ENCODE results near the gene PDE8A.
"Not testable (repeated sequence)": the region's sequence is repeated elsewhere in the genome, so short reads cannot be mapped to it uniquely, and the experiment has no call there.

The PDE8A gene

DNA sequence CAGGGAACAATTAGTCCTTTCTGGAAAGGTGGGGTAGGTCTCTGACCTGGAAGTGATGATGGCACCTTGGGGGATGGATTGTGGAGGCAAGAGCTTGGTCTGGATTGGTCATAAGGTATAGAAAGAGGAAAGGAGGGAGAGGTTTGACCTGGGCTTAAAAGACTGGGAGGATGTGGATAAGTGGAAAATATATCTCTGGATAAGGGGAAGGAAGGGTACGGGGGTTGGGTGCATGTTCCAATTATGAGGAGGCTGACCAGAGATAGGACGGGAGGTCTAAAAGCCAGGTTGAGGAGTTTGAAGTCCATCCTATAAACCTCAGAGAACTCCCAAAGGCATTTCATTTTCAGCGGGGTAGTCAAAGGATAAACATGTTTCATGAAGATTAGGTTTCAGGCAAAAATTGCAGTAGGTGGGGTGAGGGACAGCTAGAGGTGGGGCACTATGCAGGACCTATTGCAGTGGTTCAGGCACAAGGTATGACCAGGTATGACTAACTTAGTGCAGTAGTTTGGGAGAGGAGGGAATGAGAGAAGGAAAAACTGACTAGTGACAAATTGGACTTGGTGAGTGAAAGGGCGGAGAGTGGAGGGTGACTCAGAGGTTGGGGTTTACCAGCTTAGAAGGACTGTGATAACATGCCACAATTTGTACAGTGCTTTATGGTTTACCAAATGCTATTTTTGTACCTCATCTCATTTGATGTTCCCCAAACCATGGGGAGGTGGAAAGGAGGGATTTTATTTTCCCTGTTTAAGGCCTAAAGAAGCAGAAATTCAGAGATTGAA, 10.7 kb downstream of the PDE8A start:
- H3K9me3 ChIP-seq (ENCODE audit: control insufficient read depth, low read length), result no peaks in the 10 kb centered on the region
- no peaks in the 10 kb centered on the region for H3K27me3 ChIP-seq (replicated peaks; ENCODE audit: control insufficient read depth, insufficient read depth, low read length)
- H3K4me3 ChIP-seq (ENCODE audit: low read length), result no peak overlapping the region
- peak; percentile 75 for DNase-seq (ENCODE audit: low read depth)
- H3K4me1 ChIP-seq (ENCODE audit: control insufficient read depth, insufficient read depth, low read length), result peaks cover 43% of the 10 kb centered on the region
- H3K36me3 ChIP-seq (ENCODE audit: control insufficient read depth, insufficient read depth, low read length, severe bottlenecking), result no peaks in the 10 kb centered on the region
- H3K9ac ChIP-seq (ENCODE audit: low read length), result no peak overlapping the region

GRCh38 chr15:84996055-84996454, 14.4 kb downstream of the PDE8A start:
- Histone ChIP-seq H3K9me3 (ENCODE audit: control insufficient read depth, low read length) (no peaks in the 10 kb centered on the region), H3K9ac (ENCODE audit: low read length) (no peak overlapping the region), H3K36me3 (ENCODE audit: control insufficient read depth, insufficient read depth, low read length, severe bottlenecking) (no peaks in the 10 kb centered on the region), H3K4me1 (ENCODE audit: control insufficient read depth, insufficient read depth, low read length) (peaks cover 34% of the 10 kb centered on the region), H3K27me3 (replicated peaks; ENCODE audit: control insufficient read depth, insufficient read depth, low read length) (no peaks in the 10 kb centered on the region), H3K4me3 (ENCODE audit: low read length) (no peak overlapping the region)
- DNase-seq (ENCODE audit: low read depth), result no peak

DNA sequence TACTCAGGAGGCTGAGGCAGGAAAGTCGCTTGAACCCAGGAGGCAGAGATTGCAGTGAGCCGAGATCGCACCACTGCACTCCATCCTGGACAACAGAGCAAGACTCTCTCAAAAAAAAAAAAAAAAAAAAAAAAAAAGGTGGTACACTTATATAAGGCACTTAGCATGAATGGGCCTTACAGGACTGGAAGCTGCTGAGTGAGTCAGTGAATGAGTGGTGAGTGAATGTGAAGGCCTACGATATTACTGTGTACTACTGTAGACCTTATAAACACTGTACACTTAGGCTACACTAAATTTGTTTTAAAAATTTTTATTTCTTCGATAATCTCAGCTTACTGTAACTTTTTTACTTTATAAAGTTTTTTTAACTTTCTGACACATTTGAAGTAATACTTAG, 15.1 kb downstream of the PDE8A start:
- not testable (repeated sequence) for H3K36me3 ChIP-seq (ENCODE audit: control insufficient read depth, insufficient read depth, low read length, severe bottlenecking); H3K4me3 ChIP-seq (ENCODE audit: low read length); DNase-seq (ENCODE audit: low read depth); H3K9me3 ChIP-seq (ENCODE audit: control insufficient read depth, low read length); H3K9ac ChIP-seq (ENCODE audit: low read length); H3K27me3 ChIP-seq (replicated peaks; ENCODE audit: control insufficient read depth, insufficient read depth, low read length)
- H3K4me1 ChIP-seq (ENCODE audit: control insufficient read depth, insufficient read depth, low read length), result peaks cover 37% of the 10 kb centered on the region

- H3K4me3 ChIP-seq (ENCODE audit: low read length); DNase-seq (ENCODE audit: low read depth); H3K9me3 ChIP-seq (ENCODE audit: control insufficient read depth, low read length); H3K9ac ChIP-seq (ENCODE audit: low read length); H3K36me3 ChIP-seq (ENCODE audit: control insufficient read depth, insufficient read depth, low read length, severe bottlenecking); H3K27me3 ChIP-seq (replicated peaks; ENCODE audit: control insufficient read depth, insufficient read depth, low read length): not testable (repeated sequence)
- peaks cover 33% of the 10 kb centered on the region for H3K4me1 ChIP-seq (ENCODE audit: control insufficient read depth, insufficient read depth, low read length)
Measured at GRCh38 chr15:84997214-84997613, 15.6 kb downstream of the PDE8A start.

DNA sequence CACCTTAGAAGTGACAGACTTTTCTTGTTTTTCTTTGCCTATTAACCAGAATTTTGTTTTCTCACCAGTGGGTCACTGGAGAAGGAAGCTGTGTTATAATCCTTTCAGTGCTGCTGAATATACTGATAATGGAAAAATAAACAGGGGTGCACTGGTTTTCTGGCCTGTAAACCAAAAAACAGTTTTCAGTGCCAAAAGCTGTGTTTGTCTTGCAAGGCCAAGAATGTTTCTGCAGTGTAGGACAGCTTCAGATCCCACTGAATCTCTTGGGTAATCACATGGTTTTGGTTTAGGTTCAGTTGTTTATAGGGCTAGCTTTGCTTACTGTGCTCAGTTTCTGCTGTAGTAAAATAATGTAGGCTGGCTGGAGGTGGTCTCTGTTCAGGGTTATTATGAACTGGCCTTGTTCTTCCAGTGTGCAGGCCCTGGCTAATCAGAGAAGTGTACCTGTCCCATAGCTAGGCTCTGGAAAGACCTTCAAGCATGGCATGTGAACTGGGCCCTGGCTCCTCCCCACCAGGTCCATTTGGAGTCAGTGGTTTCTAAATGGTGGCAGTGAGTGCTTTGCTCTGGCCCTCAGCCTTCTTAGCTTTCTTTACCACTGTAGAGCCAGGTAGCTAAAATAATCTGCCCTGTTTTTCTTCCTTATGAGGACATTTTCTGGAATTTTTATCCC, 18.7 kb downstream of the PDE8A start:
- no peaks in the 10 kb centered on the region for H3K27me3 ChIP-seq (replicated peaks; ENCODE audit: control insufficient read depth, insufficient read depth, low read length)
- peaks cover 26% of the 10 kb centered on the region for H3K4me1 ChIP-seq (ENCODE audit: control insufficient read depth, insufficient read depth, low read length)
- no peaks in the 10 kb centered on the region for H3K36me3 ChIP-seq (ENCODE audit: control insufficient read depth, insufficient read depth, low read length, severe bottlenecking)
- peak; percentile 72 for DNase-seq (ENCODE audit: low read depth)
- H3K9ac ChIP-seq (ENCODE audit: low read length), result peak overlapping the region; percentile 37
- H3K9me3 ChIP-seq (ENCODE audit: control insufficient read depth, low read length), result no peaks in the 10 kb centered on the region
- peak overlapping the region; percentile 38 for H3K4me3 ChIP-seq (ENCODE audit: low read length)

- H3K27me3 ChIP-seq (replicated peaks; ENCODE audit: control insufficient read depth, insufficient read depth, low read length), result no peaks in the 10 kb centered on the region
Measured at GRCh38 chr15:85000937-85001336, 19.3 kb downstream of the PDE8A start.

DNA sequence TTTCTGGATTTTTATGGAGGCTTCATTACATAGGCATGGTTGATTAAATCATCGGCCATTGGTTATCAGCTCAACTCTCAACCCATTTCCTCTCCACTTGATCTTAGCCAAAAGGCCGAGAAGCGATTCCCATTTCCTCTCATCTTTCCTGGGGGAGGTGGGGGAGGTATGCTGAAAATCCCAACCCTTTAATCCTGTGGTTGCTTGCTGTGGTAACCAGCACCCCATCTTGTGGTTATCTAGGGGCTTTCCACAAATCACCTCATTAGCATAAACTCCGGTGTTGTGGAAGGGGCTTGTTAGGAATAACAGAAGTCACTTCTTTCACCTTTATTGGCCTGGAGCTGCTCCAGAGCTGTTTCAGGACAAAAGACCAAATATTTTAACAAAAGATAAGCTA, 20.9 kb downstream of the PDE8A start:
- Histone ChIP-seq H3K9ac (ENCODE audit: low read length) (no peak overlapping the region), H3K27me3 (replicated peaks; ENCODE audit: control insufficient read depth, insufficient read depth, low read length) (no peaks in the 10 kb centered on the region), H3K9me3 (ENCODE audit: control insufficient read depth, low read length) (no peaks in the 10 kb centered on the region), H3K36me3 (ENCODE audit: control insufficient read depth, insufficient read depth, low read length, severe bottlenecking) (no peaks in the 10 kb centered on the region), H3K4me3 (ENCODE audit: low read length) (no peak overlapping the region), H3K4me1 (ENCODE audit: control insufficient read depth, insufficient read depth, low read length) (peaks cover 36% of the 10 kb centered on the region)
- no peak for DNase-seq (ENCODE audit: low read depth)

More at GRCh38 chr15:85000937-85001336, 19.3 kb downstream of the PDE8A start:
- DNase-seq (ENCODE audit: low read depth), result no peak
- Histone ChIP-seq H3K9me3 (ENCODE audit: control insufficient read depth, low read length) (no peaks in the 10 kb centered on the region), H3K4me1 (ENCODE audit: control insufficient read depth, insufficient read depth, low read length) (peaks cover 27% of the 10 kb centered on the region), H3K9ac (ENCODE audit: low read length) (no peak overlapping the region), H3K4me3 (ENCODE audit: low read length) (no peak overlapping the region), H3K36me3 (ENCODE audit: control insufficient read depth, insufficient read depth, low read length, severe bottlenecking) (no peaks in the 10 kb centered on the region)

GRCh38 chr15:85003593-85004312, 22.1 kb downstream of the PDE8A start:
- Histone ChIP-seq H3K9ac (ENCODE audit: low read length) (no peak overlapping the region), H3K9me3 (ENCODE audit: control insufficient read depth, low read length) (no peaks in the 10 kb centered on the region), H3K27me3 (replicated peaks; ENCODE audit: control insufficient read depth, insufficient read depth, low read length) (no peaks in the 10 kb centered on the region), H3K4me3 (ENCODE audit: low read length) (no peak overlapping the region), H3K36me3 (ENCODE audit: control insufficient read depth, insufficient read depth, low read length, severe bottlenecking) (no peaks in the 10 kb centered on the region), H3K4me1 (ENCODE audit: control insufficient read depth, insufficient read depth, low read length) (peaks cover 49% of the 10 kb centered on the region)
- DNase-seq (ENCODE audit: low read depth), result no peak

DNA sequence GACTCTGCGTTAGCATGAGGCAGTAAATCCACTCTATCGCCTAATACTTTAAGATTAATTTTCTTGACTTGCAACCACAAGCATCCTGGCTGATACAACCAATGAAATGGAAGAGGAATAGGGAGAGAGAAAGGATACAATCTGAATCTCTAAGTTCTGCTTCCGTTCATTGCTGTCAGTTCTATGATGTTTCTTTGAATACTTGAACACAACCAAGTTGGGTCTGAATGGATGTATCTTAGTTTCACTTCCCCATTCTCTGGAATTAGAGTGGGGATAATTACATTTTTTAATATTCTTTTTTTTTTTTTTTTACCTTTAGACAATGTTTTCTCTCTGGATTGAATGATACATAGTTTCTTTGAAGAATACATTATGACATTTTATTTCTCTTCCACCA, 22.9 kb downstream of the PDE8A start:
- no peak overlapping the region for H3K9ac ChIP-seq (ENCODE audit: low read length)
- H3K36me3 ChIP-seq (ENCODE audit: control insufficient read depth, insufficient read depth, low read length, severe bottlenecking), result no peaks in the 10 kb centered on the region
- no peaks in the 10 kb centered on the region for H3K9me3 ChIP-seq (ENCODE audit: control insufficient read depth, low read length)
- no peak for DNase-seq (ENCODE audit: low read depth)
- H3K27me3 ChIP-seq (replicated peaks; ENCODE audit: control insufficient read depth, insufficient read depth, low read length), result no peaks in the 10 kb centered on the region
- H3K4me1 ChIP-seq (ENCODE audit: control insufficient read depth, insufficient read depth, low read length), result peaks cover 56% of the 10 kb centered on the region
- H3K4me3 ChIP-seq (ENCODE audit: low read length), result no peak overlapping the region

- no peak for DNase-seq (ENCODE audit: low read depth)
- Histone ChIP-seq H3K9ac (ENCODE audit: low read length) (no peak overlapping the region), H3K4me3 (ENCODE audit: low read length) (no peak overlapping the region), H3K27me3 (replicated peaks; ENCODE audit: control insufficient read depth, insufficient read depth, low read length) (no peaks in the 10 kb centered on the region), H3K9me3 (ENCODE audit: control insufficient read depth, low read length) (no peaks in the 10 kb centered on the region), H3K36me3 (ENCODE audit: control insufficient read depth, insufficient read depth, low read length, severe bottlenecking) (no peaks in the 10 kb centered on the region), H3K4me1 (ENCODE audit: control insufficient read depth, insufficient read depth, low read length) (peaks cover 56% of the 10 kb centered on the region)
Measured at GRCh38 chr15:85005319-85005718, 23.7 kb downstream of the PDE8A start.

- no peak for DNase-seq (ENCODE audit: low read depth)
- Histone ChIP-seq H3K36me3 (ENCODE audit: control insufficient read depth, insufficient read depth, low read length, severe bottlenecking) (no peaks in the 10 kb centered on the region), H3K27me3 (replicated peaks; ENCODE audit: control insufficient read depth, insufficient read depth, low read length) (no peaks in the 10 kb centered on the region), H3K9ac (ENCODE audit: low read length) (no peak overlapping the region), H3K9me3 (ENCODE audit: control insufficient read depth, low read length) (no peaks in the 10 kb centered on the region), H3K4me3 (ENCODE audit: low read length) (no peak overlapping the region), H3K4me1 (ENCODE audit: control insufficient read depth, insufficient read depth, low read length) (peaks cover 56% of the 10 kb centered on the region)
Measured at GRCh38 chr15:85005746-85006145, 24.1 kb downstream of the PDE8A start.
